ENCODE measurements around the gene SRBD1. TPM values are rescaled to one million over a fixed set of nuclear protein-coding genes. Genes with fewer than 3 reads are reported as not detected.

SRBD1 gene, protein sequence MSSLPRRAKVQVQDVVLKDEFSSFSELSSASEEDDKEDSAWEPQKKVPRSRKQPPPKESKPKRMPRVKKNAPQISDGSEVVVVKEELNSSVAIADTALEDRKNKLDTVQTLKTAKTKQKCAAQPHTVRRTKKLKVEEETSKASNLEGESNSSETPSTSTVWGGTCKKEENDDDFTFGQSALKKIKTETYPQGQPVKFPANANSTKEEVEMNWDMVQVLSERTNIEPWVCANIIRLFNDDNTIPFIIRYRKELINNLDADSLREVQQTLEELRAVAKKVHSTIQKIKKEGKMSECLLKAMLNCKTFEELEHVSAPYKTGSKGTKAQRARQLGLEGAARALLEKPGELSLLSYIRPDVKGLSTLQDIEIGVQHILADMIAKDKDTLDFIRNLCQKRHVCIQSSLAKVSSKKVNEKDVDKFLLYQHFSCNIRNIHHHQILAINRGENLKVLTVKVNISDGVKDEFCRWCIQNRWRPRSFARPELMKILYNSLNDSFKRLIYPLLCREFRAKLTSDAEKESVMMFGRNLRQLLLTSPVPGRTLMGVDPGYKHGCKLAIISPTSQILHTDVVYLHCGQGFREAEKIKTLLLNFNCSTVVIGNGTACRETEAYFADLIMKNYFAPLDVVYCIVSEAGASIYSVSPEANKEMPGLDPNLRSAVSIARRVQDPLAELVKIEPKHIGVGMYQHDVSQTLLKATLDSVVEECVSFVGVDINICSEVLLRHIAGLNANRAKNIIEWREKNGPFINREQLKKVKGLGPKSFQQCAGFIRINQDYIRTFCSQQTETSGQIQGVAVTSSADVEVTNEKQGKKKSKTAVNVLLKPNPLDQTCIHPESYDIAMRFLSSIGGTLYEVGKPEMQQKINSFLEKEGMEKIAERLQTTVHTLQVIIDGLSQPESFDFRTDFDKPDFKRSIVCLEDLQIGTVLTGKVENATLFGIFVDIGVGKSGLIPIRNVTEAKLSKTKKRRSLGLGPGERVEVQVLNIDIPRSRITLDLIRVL
- total RNA-seq = 13.7 and 16.6 TPM in 2 replicates

GRCh38 chr2:45611020-45611859 lies at the start of gene SRBD1:
SRBD1 (minus strand) TSS chr2:45611267; CDS start chr2:45605441, 5,826 bp downstream.
- no peak for DNase-seq (ENCODE audit: extremely low read depth, low read depth, low spot score)

GRCh38 chr2:45654250-45654649 lies 43.2 kb upstream of the SRBD1 start:
- no peak for DNase-seq (ENCODE audit: extremely low read depth, low read depth, low spot score)

GRCh38 chr2:45653122-45653913 lies 42.3 kb upstream of the SRBD1 start:
- no peak for DNase-seq (ENCODE audit: extremely low read depth, low read depth, low spot score)

- DNase-seq (ENCODE audit: extremely low read depth, low read depth, low spot score) = no peak
Observed at GRCh38 chr2:45652090-45653031, 41.3 kb upstream of the SRBD1 start.

DNA sequence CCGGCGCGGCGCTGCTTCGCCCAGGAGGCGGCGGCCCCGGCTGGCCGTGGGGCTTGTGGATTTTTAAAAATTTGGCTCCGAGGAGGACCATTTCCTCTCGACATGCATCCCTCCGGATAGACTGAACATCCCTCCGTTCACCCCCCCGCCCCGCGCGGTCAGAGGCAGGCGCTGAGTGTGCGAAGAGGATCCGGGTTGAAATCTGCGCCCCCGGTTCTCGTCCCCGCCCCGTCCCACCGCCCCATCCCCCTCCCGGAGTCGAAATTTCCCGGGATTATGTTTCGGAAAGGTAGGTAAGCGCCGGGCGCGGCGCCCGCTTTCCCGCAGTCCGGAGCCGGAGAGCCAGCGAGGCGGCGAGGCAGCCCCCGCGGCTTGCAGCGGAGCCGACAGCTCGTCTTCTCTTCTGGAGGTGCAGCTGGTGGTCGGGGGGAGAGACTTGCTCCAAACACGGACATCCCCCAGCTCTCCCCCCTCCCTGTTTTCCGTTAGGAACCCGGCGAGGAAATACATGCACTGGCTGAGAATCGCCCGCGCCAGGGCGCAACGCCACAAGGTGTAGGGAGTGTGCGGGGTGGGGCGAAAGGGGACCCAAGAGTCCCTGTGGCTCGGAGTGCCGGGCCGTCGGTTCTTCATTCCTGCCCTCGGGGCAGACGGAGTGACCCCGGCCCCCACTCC lies 40.5 kb upstream of the SRBD1 start, which contains the start of gene PRKCE:
TSS of gene PRKCE (plus strand) at position 261 of the 675 bp plus-strand sequence.
- DNase-seq (ENCODE audit: extremely low read depth, low read depth, low spot score) = no peak

DNA sequence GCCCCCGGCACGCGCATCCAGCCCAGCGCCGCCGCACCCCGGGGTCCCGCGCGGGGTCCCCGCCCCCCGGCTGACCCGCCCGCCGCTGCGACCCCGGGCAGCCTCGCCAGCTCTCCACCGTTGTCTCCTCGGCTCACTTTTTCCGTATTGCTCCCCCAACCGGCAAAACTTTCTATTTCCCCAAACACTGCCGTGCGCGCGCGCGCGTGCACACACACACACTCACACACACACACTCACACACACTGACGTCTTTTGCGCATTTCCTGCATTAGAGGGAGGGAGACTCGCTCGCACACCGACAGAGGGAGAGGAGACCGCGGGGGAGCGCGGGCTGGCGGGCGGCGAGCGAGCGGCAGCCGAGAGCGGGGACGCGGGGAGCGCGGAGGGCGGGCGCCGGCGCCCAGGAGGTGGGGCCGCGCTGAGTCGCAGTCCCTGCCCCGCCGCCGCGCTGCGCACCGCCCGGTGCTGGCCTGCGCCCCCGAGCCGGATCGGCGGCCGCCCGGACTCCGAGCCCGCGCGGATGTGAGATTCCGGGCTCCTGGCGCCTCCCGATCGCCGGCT lies 39.9 kb upstream of the SRBD1 start:
- peak; percentile 65 for DNase-seq (ENCODE audit: extremely low read depth, low read depth, low spot score)

DNA sequence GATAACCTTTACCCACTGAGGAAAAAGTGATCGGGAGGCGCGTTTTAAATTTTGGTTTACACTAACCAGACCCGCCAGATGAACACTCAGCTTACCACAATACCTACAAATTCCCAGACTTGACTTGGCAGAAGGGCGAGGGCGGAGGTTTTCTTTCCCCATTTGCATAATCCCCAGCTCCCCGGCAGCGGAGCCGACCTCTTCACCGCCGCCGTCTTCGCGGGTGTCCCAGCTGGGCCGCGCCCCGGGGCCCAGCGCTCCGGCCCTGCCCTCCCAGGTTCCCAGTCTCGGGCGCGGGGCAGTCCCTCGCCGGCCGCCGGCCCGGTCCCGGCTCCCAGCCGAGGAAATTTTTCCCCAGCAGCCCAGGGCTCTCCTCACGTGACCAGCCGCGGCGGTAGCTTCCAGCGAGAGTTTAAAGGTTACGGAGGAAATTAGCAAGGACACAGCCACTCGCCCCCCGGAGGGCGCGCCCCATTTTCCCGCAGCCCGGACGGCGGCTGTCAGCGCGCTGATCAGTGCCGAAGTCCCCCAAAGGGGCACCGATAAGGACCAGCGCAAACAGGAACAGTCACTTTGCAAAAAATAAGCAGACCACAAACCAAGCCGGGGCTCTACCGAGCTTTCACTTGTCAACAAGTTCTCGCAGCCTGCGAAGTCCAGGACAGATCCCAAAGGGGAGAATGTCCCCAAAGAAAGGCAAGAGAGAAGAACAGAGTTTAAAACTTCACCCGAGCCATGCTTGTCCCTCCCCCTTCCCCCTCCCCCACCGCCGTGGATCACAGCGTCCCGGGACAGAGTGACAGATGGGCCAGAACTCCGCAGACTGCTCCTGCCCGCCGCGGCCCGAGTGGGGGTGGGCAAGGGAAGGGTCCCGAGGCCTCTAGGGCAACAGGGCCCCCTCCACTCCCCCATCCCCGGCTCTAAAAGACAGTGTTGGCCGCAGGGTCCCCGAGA lies 39.1 kb upstream of the SRBD1 start:
- DNase-seq (ENCODE audit: extremely low read depth, low read depth, low spot score) = no peak

- no peak for DNase-seq (ENCODE audit: extremely low read depth, low read depth, low spot score)
Observed at GRCh38 chr2:45649462-45649857, 38.4 kb upstream of the SRBD1 start.

- DNase-seq (ENCODE audit: extremely low read depth, low read depth, low spot score) = no peak
Observed at GRCh38 chr2:45648636-45649035, 37.6 kb upstream of the SRBD1 start.

DNA sequence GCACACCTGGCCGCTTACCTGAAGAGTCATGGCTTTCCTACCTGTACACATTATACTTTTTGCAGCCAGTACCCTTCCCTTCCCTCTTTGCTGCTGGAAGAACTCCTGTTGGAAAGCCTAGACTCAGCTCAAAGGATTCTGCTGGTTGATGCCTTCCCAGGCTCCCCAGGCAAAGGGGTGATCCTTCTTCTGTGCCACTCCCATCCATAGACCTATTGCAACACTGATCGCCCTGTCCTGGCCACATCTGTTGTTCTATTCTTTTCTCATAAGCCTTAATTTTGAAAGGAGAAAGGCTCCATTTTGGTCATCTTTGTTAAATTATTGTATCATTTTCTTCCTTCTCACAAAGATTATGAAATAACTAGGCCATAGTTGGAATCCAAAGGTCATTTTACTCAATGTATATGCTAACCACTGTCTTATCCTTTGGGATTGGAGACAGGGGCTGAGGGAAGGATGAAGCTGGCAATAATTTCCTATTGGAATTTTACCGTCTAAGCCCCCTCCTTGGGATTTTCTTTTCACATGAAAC lies 37.0 kb upstream of the SRBD1 start:
- no peak for DNase-seq (ENCODE audit: extremely low read depth, low read depth, low spot score)

GRCh38 chr2:45647356-45647755 lies 36.3 kb upstream of the SRBD1 start:
- DNase-seq (ENCODE audit: extremely low read depth, low read depth, low spot score) = no peak

DNA sequence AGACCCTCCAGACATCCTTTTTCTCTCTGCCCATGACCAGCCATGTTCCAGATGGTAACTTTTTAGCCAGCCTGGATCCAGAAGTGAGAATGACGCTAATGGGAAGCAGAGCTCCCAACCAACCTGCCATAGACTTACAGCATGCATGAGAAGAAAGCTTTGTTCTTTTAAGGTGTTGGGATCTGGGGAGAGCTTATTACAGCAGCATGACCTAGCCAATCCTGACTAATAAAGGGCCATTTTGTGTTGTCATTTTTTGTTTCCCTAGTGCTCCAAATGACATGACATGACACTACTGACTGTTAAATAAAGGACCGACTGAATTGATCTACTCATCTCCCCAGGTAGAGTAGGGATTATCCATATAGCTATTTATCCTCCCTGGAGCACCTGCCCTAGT lies 35.2 kb upstream of the SRBD1 start:
- no peak for DNase-seq (ENCODE audit: extremely low read depth, low read depth, low spot score)

DNA sequence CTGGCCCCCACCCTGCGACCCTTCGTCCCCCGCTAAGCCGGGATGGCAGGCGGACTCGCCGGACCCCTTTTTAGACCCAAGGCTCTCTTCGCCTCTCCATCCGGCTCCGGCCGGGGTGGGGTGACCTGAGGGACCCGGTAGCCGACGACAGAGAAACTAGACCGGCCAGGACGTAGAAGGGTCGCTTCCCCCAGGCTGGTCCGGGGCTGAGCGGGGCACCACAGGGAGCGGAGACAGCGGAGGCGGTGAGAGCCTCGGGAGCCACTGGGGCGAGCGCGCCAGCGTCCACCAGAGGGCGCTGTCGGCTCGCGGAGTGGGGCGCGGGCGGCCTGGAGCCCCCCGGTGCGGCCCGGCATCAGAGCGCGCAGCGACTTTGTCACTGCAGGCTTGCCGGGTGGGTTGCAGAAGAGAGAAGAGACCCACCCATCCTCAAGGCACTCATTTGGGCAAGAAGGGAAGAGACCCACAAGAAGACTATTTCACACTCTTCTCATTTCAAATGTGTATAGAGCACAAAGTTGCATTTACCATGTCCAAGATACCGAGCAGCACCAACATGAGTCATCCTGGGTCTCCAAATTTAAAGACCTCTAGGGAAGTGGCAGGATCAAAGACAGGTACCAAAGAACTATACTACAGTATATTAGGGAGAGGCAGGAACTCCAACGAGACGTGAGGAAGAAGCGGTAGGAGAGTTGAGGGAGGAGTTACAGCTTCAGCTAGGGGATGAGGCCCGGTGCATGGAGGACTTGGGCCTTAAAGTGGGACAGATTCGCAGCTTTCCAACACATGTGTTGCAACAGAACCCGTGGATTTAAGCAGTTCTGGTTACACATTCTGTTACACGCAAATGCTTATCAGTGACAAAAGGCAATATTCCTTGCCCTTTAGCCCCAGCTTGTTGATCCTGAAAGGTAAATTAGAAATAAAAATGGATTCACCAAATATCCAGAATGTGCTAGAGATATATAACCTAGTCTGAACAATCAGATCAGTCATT lies 32.8 kb upstream of the SRBD1 start:
- no peak for DNase-seq (ENCODE audit: extremely low read depth, low read depth, low spot score)

DNA sequence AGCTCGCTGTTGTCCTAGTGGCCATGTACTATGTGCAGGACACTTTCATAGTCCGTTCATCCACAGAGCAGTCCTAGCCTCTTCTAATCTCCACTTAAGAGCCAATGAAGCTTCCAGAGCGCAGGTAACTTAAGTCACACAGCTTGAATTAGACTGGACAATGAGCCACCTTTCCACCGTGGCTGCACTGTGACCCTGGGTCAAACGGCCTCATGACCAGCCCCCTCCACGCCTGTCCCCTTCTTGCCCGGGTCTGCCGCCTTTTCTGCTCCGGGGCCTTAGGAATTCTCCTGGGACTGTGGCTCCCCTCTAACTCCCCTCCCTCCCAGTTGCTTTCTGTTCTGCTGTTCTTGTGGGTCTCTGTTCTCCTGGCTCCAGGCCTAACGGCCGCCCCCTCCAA lies 32.0 kb upstream of the SRBD1 start:
- no peak for DNase-seq (ENCODE audit: extremely low read depth, low read depth, low spot score)

DNA sequence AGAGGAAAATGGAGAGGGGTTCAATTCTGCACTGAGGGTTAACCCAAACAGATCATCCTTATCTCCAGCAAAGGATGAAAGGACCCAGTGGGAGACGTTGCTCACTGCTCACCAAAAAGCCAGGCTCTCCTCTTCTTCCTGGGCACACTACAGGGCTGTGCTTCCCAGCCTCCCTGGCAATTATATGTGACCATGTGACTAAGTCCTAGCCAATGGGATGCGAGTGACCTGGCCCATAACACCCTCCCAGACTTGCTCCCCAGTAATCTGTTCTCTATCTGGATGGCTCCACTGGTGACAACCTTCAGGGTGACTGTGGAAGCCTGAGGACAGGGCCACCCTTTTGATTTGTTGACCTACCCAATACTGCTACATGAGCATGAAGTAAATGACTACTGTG lies 29.5 kb upstream of the SRBD1 start:
- no peak for DNase-seq (ENCODE audit: extremely low read depth, low read depth, low spot score)

Measured in glomerular endothelial cell (primary cell).